Mucosa of rectum (tissue), 2 donors: ENCODE measurements around the gene SRGN.

ENCODE experiments used
- H3K27ac ChIP-seq, 2 donors: one replicate each; pipeline ENCODE4 v1.7.0; 2013; ENCODE audit warnings: inconsistent platforms in 2 of 2, low read depth in 2 of 2, low read length in 2 of 2
- H3K27me3 ChIP-seq, 2 donors: one replicate each; pipeline ENCODE4 v1.7.0; 2013; ENCODE audit warnings: low read length in 2 of 2; ENCODE audit not compliant: control insufficient read depth in 2 of 2, insufficient read depth in 2 of 2
- H3K36me3 ChIP-seq, 2 donors: one replicate each; pipeline ENCODE4 v1.7.0; 2013; ENCODE audit warnings: low read length in 2 of 2; ENCODE audit not compliant: control insufficient read depth in 2 of 2, insufficient read depth in 2 of 2
- H3K4me1 ChIP-seq, 2 donors: one replicate each; pipeline ENCODE4 v1.7.0; 2013; ENCODE audit warnings: low read length in 2 of 2, mild to moderate bottlenecking in 1 of 2; ENCODE audit not compliant: control insufficient read depth in 2 of 2, insufficient read depth in 2 of 2
- H3K4me3 ChIP-seq, 2 donors: one replicate each; pipeline ENCODE4 v1.7.0; 2013; ENCODE audit warnings: low read length in 2 of 2
- H3K9ac ChIP-seq, 2 donors: one replicate each; pipeline ENCODE4 v1.7.0; 2013; ENCODE audit warnings: low read length in 2 of 2, low read depth in 1 of 2, mild to moderate bottlenecking in 1 of 2
- H3K9me3 ChIP-seq, 2 donors: one replicate each; pipeline ENCODE4 v1.7.0; 2013; ENCODE audit warnings: low read length in 2 of 2; ENCODE audit not compliant: control insufficient read depth in 2 of 2
- donor health status: healthy.
- donor health status: Normal muscosa, but diverticular disease.

The SRGN gene

GRCh38 chr10:69102440-69102839 is 14.5 kb downstream of the SRGN start:
- Histone ChIP-seq H3K36me3 (no peaks in the 10 kb centered on the region), H3K4me3 (no peak overlapping the region), H3K27me3 (no peaks in the 10 kb centered on the region), H3K9ac (no peak overlapping the region), H3K4me1 (no peaks in the 10 kb centered on the region), H3K27ac (no peak overlapping the region), H3K9me3 (no peaks in the 10 kb centered on the region)

DNA sequence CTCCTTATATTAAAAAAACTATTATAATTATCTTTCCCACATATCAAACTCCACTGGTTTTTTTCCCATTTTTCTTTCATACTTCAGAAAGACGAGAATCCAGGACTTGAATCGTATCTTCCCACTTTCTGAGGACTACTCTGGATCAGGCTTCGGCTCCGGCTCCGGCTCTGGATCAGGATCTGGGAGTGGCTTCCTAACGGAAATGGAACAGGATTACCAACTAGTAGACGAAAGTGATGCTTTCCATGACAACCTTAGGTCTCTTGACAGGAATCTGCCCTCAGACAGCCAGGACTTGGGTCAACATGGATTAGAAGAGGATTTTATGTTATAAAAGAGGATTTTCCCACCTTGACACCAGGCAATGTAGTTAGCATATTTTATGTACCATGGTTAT is 15.9 kb downstream of the SRGN start:
- H3K4me1 ChIP-seq: no peaks in the 10 kb centered on the region
- no peak overlapping the region for H3K9ac ChIP-seq
- H3K4me3 ChIP-seq: no peak overlapping the region
- no peaks in the 10 kb centered on the region for H3K36me3 ChIP-seq
- H3K9me3 ChIP-seq: no peaks in the 10 kb centered on the region
- no peak overlapping the region for H3K27ac ChIP-seq
- no peaks in the 10 kb centered on the region for H3K27me3 ChIP-seq

DNA sequence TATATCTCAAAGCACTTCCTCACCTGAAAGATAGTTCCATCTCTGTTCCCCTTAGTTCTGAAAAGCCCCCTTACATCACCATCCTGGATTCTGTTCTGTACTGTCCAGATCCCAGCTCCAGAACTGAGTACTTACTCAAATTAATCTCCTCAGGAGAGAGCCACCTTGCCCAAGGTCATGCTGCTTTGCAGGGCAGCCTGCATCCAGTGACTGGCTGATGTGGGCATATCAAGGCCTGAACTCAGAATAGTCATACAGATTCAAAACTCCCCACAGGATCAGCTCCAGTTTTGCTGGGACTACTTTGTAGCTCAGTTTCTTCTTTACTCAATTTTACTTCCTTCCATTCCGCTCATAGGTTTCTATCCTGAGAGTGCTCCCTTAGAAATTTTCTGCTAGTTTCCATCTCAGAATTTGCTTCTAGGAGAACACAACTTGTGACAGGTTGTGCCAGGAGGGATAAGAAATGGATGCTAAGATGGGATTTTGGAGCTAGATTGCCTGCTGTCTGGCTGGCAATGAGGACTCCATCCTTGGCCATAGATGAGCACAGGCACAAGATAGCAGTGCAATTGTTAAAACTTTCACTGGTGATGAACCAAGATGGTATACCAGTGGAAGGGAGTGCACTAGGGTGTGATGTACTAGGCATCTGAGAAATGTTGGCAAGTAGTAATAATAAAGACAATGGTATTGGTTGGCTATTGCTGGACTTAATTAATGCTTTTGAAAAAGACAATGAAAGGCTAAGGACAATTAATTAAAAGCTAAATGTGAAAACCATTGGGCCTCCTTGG is 17.3 kb downstream of the SRGN start:
- no peaks in the 10 kb centered on the region for H3K4me1 ChIP-seq
- H3K27ac ChIP-seq: no peak overlapping the region
- H3K36me3 ChIP-seq: no peaks in the 10 kb centered on the region
- H3K9ac ChIP-seq: no peak overlapping the region
- no peak overlapping the region for H3K4me3 ChIP-seq
- H3K27me3 ChIP-seq: no peaks in the 10 kb centered on the region
- H3K9me3 ChIP-seq: no peaks in the 10 kb centered on the region

DNA sequence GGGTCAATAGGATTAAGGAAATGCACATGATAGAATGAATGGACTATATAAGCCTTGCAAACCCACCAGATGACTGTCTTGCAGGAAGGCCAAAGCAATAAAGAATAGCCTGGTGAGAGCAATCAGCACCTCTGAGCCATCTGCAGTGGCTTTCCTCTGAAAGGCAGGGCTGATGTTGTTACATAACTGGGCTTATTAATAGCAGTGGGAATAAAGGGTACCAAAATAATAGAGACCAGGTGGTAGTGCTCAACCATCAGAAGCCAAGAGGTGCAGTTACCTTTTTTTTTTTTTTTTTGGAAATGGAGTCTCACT is 19.2 kb downstream of the SRGN start:
- Histone ChIP-seq H3K27ac (no peak overlapping the region), H3K4me3 (no peak overlapping the region), H3K27me3 (no peaks in the 10 kb centered on the region), H3K36me3 (no peaks in the 10 kb centered on the region), H3K9ac (no peak overlapping the region), H3K4me1 (no peaks in the 10 kb centered on the region), H3K9me3 (no peaks in the 10 kb centered on the region)

DNA sequence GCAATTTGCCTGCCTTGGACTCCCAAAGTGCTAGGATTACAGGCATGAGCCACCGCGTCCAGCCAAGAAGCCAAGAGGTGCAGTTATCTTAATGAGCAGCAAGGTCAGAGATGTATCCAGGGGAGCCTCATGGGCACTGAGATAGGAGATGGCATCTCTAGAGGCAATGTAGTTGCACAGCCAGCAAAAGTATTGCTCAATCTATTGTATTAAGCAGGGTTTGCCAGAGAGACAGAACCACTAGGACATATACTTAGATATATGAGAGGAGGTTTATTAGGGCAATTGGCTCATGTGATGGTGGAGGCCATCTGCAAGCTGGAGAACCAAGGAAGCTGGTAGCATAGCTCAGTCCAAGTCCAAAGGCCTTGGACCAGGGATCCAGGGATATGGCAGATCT is 19.8 kb downstream of the SRGN start:
- no peaks in the 10 kb centered on the region for H3K27me3 ChIP-seq
- no peak overlapping the region for H3K27ac ChIP-seq
- no peaks in the 10 kb centered on the region for H3K9me3 ChIP-seq
- H3K36me3 ChIP-seq: no peaks in the 10 kb centered on the region
- no peak overlapping the region for H3K9ac ChIP-seq
- no peak overlapping the region for H3K4me3 ChIP-seq
- H3K4me1 ChIP-seq: no peaks in the 10 kb centered on the region

GRCh38 chr10:69119896-69120295 is 32.0 kb downstream of the SRGN start:
- H3K4me3 ChIP-seq: no peak overlapping the region
- H3K9me3 ChIP-seq: no peaks in the 10 kb centered on the region
- H3K4me1 ChIP-seq: peaks cover 5% of the 10 kb centered on the region in 2 donors
- H3K27ac ChIP-seq: no peak overlapping the region
- no peaks in the 10 kb centered on the region for H3K36me3 ChIP-seq
- H3K9ac ChIP-seq: no peak overlapping the region
- peaks cover 0 to 2% of the 10 kb centered on the region in 2 donors for H3K27me3 ChIP-seq

DNA sequence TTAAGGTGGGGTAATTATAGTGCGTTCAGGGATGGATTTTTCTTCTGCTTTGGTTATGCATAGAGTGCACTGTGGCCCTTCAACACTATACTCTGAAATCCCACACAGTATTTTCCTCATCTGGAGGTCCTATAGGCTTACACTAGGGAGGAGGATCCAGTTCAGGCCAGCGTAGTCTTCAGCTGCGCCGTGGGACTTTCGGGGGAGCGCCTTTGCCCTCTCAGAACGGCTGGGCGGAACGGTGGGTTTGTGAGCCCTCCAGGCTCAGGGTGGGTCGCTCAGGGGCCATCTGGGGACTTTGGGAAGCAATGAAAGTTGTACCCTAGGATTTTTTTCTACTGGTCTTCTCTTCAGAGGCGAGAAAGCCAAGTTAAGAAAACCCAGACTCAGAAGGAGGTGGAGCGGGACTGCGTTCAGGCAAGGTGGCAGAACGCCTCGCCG is 35.4 kb downstream of the SRGN start:
- H3K4me3 ChIP-seq: peak overlapping the region; percentile 84 to 94
- H3K9ac ChIP-seq: peak overlapping the region; percentile 99
- H3K4me1 ChIP-seq: peaks cover 9 to 12% of the 10 kb centered on the region in 2 donors
- no peaks in the 10 kb centered on the region for H3K27me3 ChIP-seq
- peak overlapping the region; percentile 99 for H3K27ac ChIP-seq
- H3K9me3 ChIP-seq: no peaks in the 10 kb centered on the region
- H3K36me3 ChIP-seq: no peaks in the 10 kb centered on the region

GRCh38 chr10:69123747-69124562 is 36.1 kb downstream of the SRGN start, which contains the start of gene VPS26A:
TSS of gene VPS26A (plus strand) at chr10:69124178. CDS start at chr10:69124278, 100 bp downstream.
- Histone ChIP-seq H3K27me3 (no peaks in the 10 kb centered on the region), H3K9me3 (no peaks in the 10 kb centered on the region), H3K4me3 (peak within 1 kb of the TSS; percentile 86 to 94), H3K4me1 (peaks cover 9 to 12% of the 10 kb centered on the region in 2 donors), H3K9ac (peak within 1 kb of the TSS; percentile 99), H3K36me3 (no peaks in the 10 kb centered on the region), H3K27ac (peak within 1 kb of the TSS; percentile 99)

DNA sequence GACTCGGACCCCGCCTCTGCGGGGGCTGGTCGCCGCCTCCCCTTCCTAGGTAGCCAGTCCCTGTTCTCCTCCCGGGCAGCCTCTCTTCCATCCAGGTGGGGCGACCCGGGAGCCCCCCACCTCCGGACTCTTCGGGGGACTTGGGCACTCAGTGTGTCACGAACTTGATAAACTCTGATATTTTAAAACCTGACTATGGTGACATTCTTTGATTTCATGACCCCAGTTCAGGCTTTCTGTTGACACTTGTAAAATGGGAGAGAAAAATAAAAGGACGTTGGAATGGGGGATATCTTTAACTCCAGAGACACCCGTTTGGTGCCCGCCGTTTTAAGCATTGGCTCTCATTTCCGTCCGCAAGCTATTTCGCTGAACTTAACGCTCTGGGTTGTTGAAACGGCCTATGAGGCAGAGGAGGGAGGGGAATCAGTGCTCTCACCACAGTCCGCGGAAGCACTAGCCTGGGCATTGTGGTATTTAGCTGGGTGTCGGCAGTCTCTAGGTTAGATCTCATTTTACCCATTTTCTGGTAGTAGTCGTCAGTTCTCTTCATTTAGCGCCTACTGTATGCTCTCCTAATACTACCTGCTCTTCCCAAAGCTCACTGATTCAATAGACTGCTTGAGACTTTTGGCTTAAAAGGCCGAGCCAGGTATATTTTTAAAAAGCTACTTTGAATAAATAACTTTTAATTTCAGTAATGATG is 36.8 kb downstream of the SRGN start:
- Histone ChIP-seq H3K27me3 (no peaks in the 10 kb centered on the region), H3K9me3 (no peaks in the 10 kb centered on the region), H3K36me3 (no peaks in the 10 kb centered on the region), H3K4me3 (peak overlapping the region; percentile 86 to 89), H3K4me1 (peaks cover 9 to 12% of the 10 kb centered on the region in 2 donors), H3K9ac (peak overlapping the region; percentile 91 to 99), H3K27ac (peak overlapping the region; percentile 94 to 99)

DNA sequence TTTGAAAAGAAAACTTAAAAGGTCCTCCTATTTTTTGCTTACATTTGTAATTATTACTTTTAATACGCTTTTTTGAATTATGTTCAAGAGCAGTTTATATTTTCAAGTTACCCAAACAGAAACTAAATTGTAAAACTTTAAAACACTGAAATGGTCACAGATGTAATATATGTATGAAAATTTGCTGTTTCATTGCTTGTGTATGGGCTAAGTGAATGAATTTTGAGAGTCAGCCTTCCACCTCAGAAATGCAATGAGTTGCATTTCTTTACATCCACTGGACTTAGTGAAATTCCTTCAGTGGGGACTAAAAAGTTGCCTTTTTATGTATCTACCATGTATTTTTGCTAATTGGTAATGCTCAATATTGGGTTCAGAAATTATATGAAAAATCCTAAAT is 37.7 kb downstream of the SRGN start:
- Histone ChIP-seq H3K9ac (peak overlapping the region in 1 of 2 donors; percentile 99), H3K36me3 (no peaks in the 10 kb centered on the region), H3K27me3 (no peaks in the 10 kb centered on the region), H3K27ac (no peak overlapping the region), H3K9me3 (no peaks in the 10 kb centered on the region), H3K4me3 (peak overlapping the region; percentile 86 to 89), H3K4me1 (peaks cover 9 to 12% of the 10 kb centered on the region in 2 donors)
